GM18507 (cell line): Measurements from ENCODE around the gene ANKRD34A.

Source experiments
- DNase-seq: peaks from one replicate; pipeline ENCODE4 v3.0.0; 2011; ENCODE audit warnings: low read depth; ENCODE audit not compliant: insufficient read length; ENCODE audit errors: extremely low spot score
- FAIRE-seq: peaks from 2 replicates; lab custom pipeline; 2011; peaks lifted over from hg19 to GRCh38; lab: Jason Lieb, UNC

Gene ANKRD34A

GRCh38 chr1:145964328-145965118 lies at the start of gene ANKRD34A, which contains the start of gene POLR3GL:
TSS of gene ANKRD34A (minus strand) at chr1:145964575. CDS start at chr1:145961759, 2,816 bp downstream.
TSS of gene POLR3GL (plus strand) at chr1:145964690. CDS start at chr1:145974866, 10,176 bp downstream.
- peak; percentile 99 for FAIRE-seq
- peak; percentile 76 for DNase-seq

DNA sequence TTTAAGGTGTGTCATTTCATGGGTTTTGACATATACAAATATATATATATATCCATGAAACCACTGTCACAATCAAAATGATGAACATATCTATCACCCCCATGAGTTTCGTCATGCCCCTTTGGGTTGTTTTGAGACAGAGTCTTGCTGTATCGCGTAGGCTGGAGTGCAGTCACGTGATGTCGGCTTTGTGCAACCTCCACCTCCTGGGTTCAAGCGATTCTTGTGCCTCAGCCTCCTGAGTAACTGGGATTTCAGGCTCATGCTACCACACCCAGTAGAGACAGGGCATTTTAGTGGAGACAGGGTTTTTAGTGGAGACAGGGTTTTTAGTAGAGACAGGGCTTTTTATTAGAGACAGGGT lies 49.2 kb upstream of the ANKRD34A start:
- DNase-seq, result no peak
- FAIRE-seq, result no peak

DNA sequence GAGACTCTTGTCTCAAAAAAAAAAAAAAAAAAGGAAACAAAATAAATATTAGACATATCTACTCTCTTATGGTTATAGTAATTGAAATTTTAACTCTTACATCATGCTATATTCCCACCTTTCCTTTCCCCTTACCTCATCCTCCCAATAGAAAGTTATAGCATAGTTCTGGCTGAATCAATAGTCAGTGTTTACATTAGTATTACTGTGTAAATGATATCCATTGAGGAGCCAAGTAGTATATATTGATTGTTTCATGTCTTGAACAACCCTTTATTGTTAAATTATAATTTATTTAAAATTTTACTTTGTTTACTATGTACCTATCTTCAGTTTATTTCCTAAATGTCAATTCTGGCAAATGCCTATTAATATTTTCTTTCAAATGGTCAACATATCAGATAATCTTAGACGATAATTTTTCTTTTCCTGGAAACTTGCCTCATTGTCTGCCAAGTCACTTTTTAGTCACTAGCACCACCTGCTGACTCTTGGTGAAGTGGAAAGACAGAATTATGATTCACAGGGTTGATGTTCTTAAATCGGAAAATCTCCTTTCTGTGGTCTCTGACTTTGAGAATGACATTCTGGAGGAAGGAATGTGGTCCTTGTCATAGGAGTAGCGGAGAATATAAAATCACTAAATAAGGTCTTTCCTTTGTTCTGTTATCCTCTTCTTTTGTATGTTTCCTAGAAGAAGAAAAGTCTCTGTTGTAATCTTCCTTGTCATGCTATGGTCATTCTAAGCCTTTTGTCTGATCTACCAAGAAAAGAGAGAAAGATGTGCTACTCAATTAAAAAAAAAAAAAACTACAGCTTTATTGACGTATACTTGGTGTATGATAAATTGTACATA lies 48.6 kb upstream of the ANKRD34A start:
- DNase-seq (peak; percentile 36), FAIRE-seq (peak; percentile 83)

DNA sequence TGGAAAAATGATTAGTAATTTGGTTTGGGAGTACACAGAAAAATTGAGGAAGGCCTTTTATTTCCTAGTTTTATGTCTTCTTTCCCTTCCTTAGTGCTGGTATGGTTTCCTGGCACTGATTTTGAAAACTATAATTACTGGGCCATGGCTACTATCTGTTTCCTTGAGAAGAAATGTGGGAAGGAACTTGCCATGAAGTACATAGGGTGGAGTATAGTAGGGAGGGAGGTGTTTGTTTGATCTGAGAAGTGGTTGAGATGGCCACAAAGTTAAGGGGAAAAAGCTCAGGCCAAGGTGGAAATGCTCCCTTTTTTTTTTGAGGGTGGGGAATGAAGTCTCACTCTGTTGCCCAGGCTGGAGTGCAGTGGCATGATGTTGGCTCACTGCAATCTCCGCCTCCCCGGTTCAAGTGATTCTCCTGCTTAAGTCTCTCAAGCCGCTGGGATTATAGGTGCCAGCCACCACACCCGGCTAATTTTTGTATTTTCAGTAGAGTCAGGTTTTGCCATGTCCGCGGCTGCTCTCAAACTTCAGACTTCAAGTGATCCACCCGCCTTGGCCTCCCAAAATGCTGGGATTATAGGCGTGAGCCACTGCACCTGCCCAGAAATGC lies 45.9 kb upstream of the ANKRD34A start:
- FAIRE-seq (no peak), DNase-seq (no peak)

DNA sequence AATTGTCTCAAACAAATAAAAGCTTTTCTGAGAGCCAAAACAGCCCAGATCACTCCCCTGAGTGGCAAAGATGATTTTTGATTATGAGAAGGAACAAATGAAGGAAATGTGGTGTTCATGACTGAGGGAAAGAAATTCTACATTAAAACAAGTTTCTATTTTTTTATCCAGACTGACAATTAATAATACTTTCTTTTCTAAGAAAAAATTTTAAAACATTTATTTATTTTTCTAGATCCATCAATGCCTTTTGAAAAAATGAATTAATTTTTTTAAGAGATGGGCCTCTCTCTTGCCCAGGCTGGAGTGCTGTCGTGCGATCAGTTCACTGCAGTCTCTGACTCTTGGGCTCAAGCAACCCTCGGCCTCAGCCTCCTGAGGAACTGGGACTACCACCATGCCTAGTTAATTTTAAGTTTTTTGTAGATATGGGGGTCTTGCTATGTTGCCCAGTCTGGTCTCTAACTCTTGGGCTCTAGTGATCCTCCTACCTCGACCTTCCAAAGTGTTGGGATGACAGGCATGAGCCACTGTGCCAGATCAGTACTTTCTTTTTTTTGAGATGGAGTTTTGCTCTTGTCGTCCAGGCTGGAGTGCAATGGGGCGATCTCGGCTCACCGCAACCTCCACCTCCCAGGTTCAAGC lies 43.2 kb upstream of the ANKRD34A start:
- FAIRE-seq, result no peak

DNA sequence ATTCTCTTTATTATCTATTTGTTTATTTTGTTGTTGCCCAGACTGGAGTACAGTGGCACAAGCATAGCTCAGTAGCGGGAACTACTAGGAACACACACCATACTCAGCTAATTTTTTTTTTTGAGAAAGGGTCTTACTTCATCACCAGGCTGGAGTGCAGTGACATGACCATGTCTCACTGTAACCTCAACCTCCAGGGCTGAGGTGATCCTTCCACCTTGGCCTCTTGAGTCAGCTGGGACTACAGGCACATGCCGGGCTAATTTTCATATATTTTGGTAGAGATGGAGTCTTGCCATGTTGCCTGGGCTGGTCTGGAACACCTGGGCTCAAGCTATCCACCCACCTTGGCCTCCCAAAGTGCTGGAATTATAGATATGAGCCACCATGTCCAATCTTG lies 37.3 kb upstream of the ANKRD34A start:
- no peak for FAIRE-seq
- no peak for DNase-seq

More for the DNA sequence above, 43.2 kb upstream of the ANKRD34A start:
- no peak for DNase-seq

DNA sequence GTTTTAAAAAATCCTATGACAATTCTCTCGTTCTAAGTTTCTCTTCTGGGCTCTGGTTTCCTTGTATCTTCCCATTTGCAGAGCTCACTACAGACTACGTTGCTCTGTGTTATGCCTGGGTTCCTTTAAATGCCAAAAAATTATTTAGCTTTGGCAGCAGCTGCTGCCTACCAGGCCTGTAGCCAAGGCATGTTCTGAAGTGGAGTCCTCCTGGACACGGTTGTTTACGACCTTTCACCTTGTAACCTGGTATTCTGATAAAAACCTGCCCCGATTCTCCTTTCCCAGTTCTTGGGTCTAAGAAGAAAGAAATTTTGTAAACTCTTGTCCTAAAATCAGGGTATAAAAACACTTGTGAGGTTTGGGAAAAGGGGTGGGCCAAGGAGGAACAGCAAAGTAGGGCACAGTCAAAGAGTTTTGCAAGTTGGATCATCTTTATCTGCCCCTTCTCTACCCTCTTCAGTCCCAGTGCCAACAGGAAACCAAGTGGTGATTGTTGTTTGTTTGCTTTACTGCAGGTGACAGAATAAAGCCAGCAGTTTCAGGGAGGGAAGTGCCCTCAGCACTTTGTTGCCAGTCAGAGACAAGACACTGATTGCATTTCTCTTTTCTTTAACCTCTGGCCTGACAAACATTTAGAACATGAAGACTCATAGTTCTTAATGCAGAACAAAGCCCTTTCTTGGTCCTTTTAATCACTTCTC lies 35.1 kb upstream of the ANKRD34A start:
- DNase-seq, result no peak
- FAIRE-seq, result no peak

- DNase-seq, result no peak
- no peak for FAIRE-seq
Measured at GRCh38 chr1:145997718-145998023, 33.3 kb upstream of the ANKRD34A start.

- FAIRE-seq, result peak; percentile 24
- DNase-seq, result no peak
Measured at GRCh38 chr1:145997016-145997717, 32.8 kb upstream of the ANKRD34A start.

DNA sequence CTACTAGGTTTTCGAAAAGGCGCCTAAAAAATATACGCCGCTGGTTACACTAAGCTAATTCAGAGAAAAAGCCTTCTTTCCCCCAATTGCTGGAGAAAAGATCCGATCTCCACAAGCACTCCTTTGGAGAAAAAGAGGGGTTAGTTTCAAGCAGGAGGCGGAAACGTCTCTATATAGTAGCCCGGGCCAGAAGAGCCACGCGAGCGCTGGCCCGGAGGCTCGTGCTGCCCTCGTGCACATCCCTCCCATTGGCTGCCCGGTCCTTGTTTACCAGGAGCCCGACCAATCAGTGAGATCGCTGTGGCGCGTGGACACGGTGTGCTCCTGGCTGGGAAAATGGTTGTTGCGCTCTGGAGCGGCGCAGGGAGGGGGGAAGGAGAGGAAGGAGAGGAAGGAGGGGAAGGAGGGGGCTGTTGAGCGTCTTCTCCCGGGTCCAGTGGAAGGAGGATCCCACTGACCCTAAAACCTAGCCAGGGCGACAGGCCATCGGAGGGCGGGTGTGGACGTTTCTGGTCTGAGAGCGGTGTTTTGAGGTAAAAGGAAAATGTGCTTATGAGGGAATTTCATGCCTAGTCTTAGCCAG lies 32.1 kb upstream of the ANKRD34A start, which contains the start of gene TXNIP:
Gene TXNIP (minus strand): TSS at position 147 of the 583 bp plus-strand sequence. CDS start 313 bp downstream, outside the sequence.
- peak; percentile 96 for DNase-seq
- peak; percentile 95 for FAIRE-seq

GRCh38 chr1:145995964-145996432 lies 31.6 kb upstream of the ANKRD34A start:
- no peak for FAIRE-seq
- DNase-seq, result no peak

- FAIRE-seq, result peak; percentile 5
- no peak for DNase-seq
Measured at GRCh38 chr1:145995148-145995881, 30.9 kb upstream of the ANKRD34A start.

GRCh38 chr1:145994391-145995120 lies 30.2 kb upstream of the ANKRD34A start:
- no peak for DNase-seq
- FAIRE-seq, result no peak

- no peak for FAIRE-seq
Measured at GRCh38 chr1:145993618-145994390, 29.4 kb upstream of the ANKRD34A start.

GRCh38 chr1:145992958-145993617 lies 28.7 kb upstream of the ANKRD34A start:
- FAIRE-seq, result no peak

More at GRCh38 chr1:145993618-145994390, 29.4 kb upstream of the ANKRD34A start:
- no peak for DNase-seq

More at GRCh38 chr1:145992958-145993617, 28.7 kb upstream of the ANKRD34A start:
- no peak for DNase-seq
